Dendritic cell treated with granulocyte-macrophage colony-stimulating factor and Interleukin-4, amounts not matched to agents 40 ng/mL and 50 ng/mL, for 4 days (primary cell): Measurements from ENCODE around the gene KCNC3.

Source experiments
- H3K27ac Mint-ChIP-seq: one replicate; pipeline ENCODE4 v1.8.0; 2022; ENCODE audit warnings: mild to moderate bottlenecking, mixed read lengths
- H3K27me3 Mint-ChIP-seq: one replicate; pipeline ENCODE4 v1.8.0; 2022; ENCODE audit warnings: mild to moderate bottlenecking, mixed read lengths
- H3K36me3 Mint-ChIP-seq: one replicate; pipeline ENCODE4 v1.8.0; 2022; ENCODE audit warnings: low read depth, mixed read lengths
- H3K4me1 Mint-ChIP-seq: one replicate; pipeline ENCODE4 v1.8.0; 2022; ENCODE audit warnings: low read depth, mixed read lengths
- H3K4me3 Mint-ChIP-seq: one replicate; pipeline ENCODE4 v1.8.0; 2022; ENCODE audit warnings: mild to moderate bottlenecking, moderate library complexity, mixed read lengths
- H3K9me3 Mint-ChIP-seq: one replicate; pipeline ENCODE4 v1.8.0; 2022; ENCODE audit warnings: mixed read lengths
- intact Hi-C: fragments of 100-400 bp; cut with micrococcal nuclease; formaldehyde crosslinking; loops from one replicate; pipeline ENCODE4 v1.15.0; 2022

KCNC3 gene

GRCh38 chr19:50329146-50329925, at the start of gene KCNC3:
Gene KCNC3, minus strand, starts transcription at chr19:50329377. Its CDS starts 295 bp downstream, at chr19:50329082.
- H3K27me3 Mint-ChIP-seq: peaks cover 20% of the 10 kb centered on the region
- peak within 1 kb of the TSS; percentile 81 for H3K4me3 Mint-ChIP-seq
- H3K27ac Mint-ChIP-seq: peak within 1 kb of the TSS; percentile 84
- no peaks in the 10 kb centered on the region for H3K9me3 Mint-ChIP-seq
- intact Hi-C loops: loop anchor here (1.0 kb wide), 1 partner anchor 147 kb away; the partner anchor contains the start of genes EMC10 and GARIN5A
- H3K36me3 Mint-ChIP-seq: peaks cover 22% of the 10 kb centered on the region
- H3K4me1 Mint-ChIP-seq: peaks cover 85% of the 10 kb centered on the region

- intact Hi-C loops: no loop called here
- H3K27ac Mint-ChIP-seq: no peak overlapping the region
Measured at GRCh38 chr19:50378863-50379236, 49.7 kb upstream of the KCNC3 start.

GRCh38 chr19:50378169-50378862, 49.1 kb upstream of the KCNC3 start:
- intact Hi-C loops: no loop called here
- H3K4me3 Mint-ChIP-seq: no peak overlapping the region
- H3K36me3 Mint-ChIP-seq: peaks cover 71% of the 10 kb centered on the region
- H3K27me3 Mint-ChIP-seq: no peaks in the 10 kb centered on the region
- peaks cover 54% of the 10 kb centered on the region for H3K4me1 Mint-ChIP-seq
- H3K9me3 Mint-ChIP-seq: no peaks in the 10 kb centered on the region
- peak overlapping the region; percentile 100 for H3K27ac Mint-ChIP-seq

More at GRCh38 chr19:50378863-50379236, 49.7 kb upstream of the KCNC3 start:
- peaks cover 59% of the 10 kb centered on the region for H3K4me1 Mint-ChIP-seq
- H3K36me3 Mint-ChIP-seq: peaks cover 71% of the 10 kb centered on the region
- no peaks in the 10 kb centered on the region for H3K27me3 Mint-ChIP-seq
- no peak overlapping the region for H3K4me3 Mint-ChIP-seq
- H3K9me3 Mint-ChIP-seq: no peaks in the 10 kb centered on the region

GRCh38 chr19:50377517-50377916, 48.3 kb upstream of the KCNC3 start:
- Mint-ChIP-seq H3K27me3 (no peaks in the 10 kb centered on the region), H3K9me3 (no peaks in the 10 kb centered on the region), H3K27ac (peak overlapping the region; percentile 100), H3K36me3 (peaks cover 66% of the 10 kb centered on the region), H3K4me3 (no peak overlapping the region), H3K4me1 (peaks cover 53% of the 10 kb centered on the region)
- intact Hi-C loops: no loop called here

- intact Hi-C loops: no loop called here
- peak overlapping the region; percentile 97 for H3K4me3 Mint-ChIP-seq
- H3K36me3 Mint-ChIP-seq: peaks cover 61% of the 10 kb centered on the region
- no peaks in the 10 kb centered on the region for H3K27me3 Mint-ChIP-seq
- no peaks in the 10 kb centered on the region for H3K9me3 Mint-ChIP-seq
- peak overlapping the region; percentile 100 for H3K27ac Mint-ChIP-seq
- peaks cover 58% of the 10 kb centered on the region for H3K4me1 Mint-ChIP-seq
Measured at GRCh38 chr19:50377051-50377461, 47.9 kb upstream of the KCNC3 start.

GRCh38 chr19:50376166-50377050, 47.2 kb upstream of the KCNC3 start, which contains the start of gene NR1H2:
Gene NR1H2, plus strand, starts transcription at chr19:50376457. Its CDS starts 1,149 bp downstream, at chr19:50377606.
- H3K9me3 Mint-ChIP-seq: no peaks in the 10 kb centered on the region
- intact Hi-C loops: loop anchor here (1.0 kb wide), 1 partner anchor 8 kb away; the partner anchor contains the start of gene POLD1
- H3K36me3 Mint-ChIP-seq: peaks cover 55% of the 10 kb centered on the region
- peak within 1 kb of the TSS; percentile 100 for H3K27ac Mint-ChIP-seq
- H3K27me3 Mint-ChIP-seq: no peaks in the 10 kb centered on the region
- peaks cover 61% of the 10 kb centered on the region for H3K4me1 Mint-ChIP-seq
- H3K4me3 Mint-ChIP-seq: peak within 1 kb of the TSS; percentile 97

GRCh38 chr19:50371914-50372475, 42.8 kb upstream of the KCNC3 start:
- Mint-ChIP-seq H3K4me3 (no peak overlapping the region), H3K9me3 (no peaks in the 10 kb centered on the region), H3K36me3 (peaks cover 17% of the 10 kb centered on the region), H3K27ac (peak overlapping the region; percentile 67), H3K4me1 (peaks cover 44% of the 10 kb centered on the region), H3K27me3 (no peaks in the 10 kb centered on the region)
- intact Hi-C loops: no loop called here

GRCh38 chr19:50368649-50369570, 39.7 kb upstream of the KCNC3 start:
- Mint-ChIP-seq H3K9me3 (no peaks in the 10 kb centered on the region), H3K27me3 (peaks cover 3% of the 10 kb centered on the region), H3K4me3 (peak overlapping the region; percentile 99), H3K36me3 (peaks cover 6% of the 10 kb centered on the region), H3K4me1 (peaks cover 39% of the 10 kb centered on the region), H3K27ac (peak overlapping the region; percentile 93)
- intact Hi-C loops: loop anchor here (1.0 kb wide), 2 partner anchors 45 to 92 kb away; no protein-coding TSS in a partner anchor

- Mint-ChIP-seq H3K36me3 (peaks cover 6% of the 10 kb centered on the region), H3K27ac (no peak within 1 kb of the TSS), H3K4me3 (no peak within 1 kb of the TSS), H3K9me3 (no peaks in the 10 kb centered on the region), H3K27me3 (peaks cover 8% of the 10 kb centered on the region), H3K4me1 (peaks cover 44% of the 10 kb centered on the region)
- intact Hi-C loops: no loop called here
Measured at GRCh38 chr19:50365434-50366306, 36.5 kb upstream of the KCNC3 start, which contains the start of gene NAPSA. Gene NAPSA, minus strand, starts transcription at chr19:50365639. Its CDS starts 18 bp downstream, at chr19:50365621.

GRCh38 chr19:50362656-50363424, 33.7 kb upstream of the KCNC3 start:
- intact Hi-C loops: no loop called here
- Mint-ChIP-seq H3K27me3 (peaks cover 19% of the 10 kb centered on the region), H3K9me3 (no peaks in the 10 kb centered on the region), H3K4me1 (peaks cover 58% of the 10 kb centered on the region), H3K27ac (no peak overlapping the region), H3K4me3 (no peak overlapping the region), H3K36me3 (peaks cover 8% of the 10 kb centered on the region)

- intact Hi-C loops: no loop called here
- Mint-ChIP-seq H3K27me3 (peaks cover 19% of the 10 kb centered on the region), H3K9me3 (no peaks in the 10 kb centered on the region), H3K27ac (no peak overlapping the region), H3K36me3 (peaks cover 8% of the 10 kb centered on the region), H3K4me1 (peaks cover 61% of the 10 kb centered on the region), H3K4me3 (no peak overlapping the region)
Measured at GRCh38 chr19:50362030-50362412, 32.8 kb upstream of the KCNC3 start.
